Hematopoietic multipotent progenitor cell treated with erythropoietin and hydrocortisone succinate and interleukin-3 and kit ligand, for 17 days (in vitro differentiated cells): Measurements from ENCODE around the gene CFAP45.
A peak's percentile ranks its signal among the peaks of the same experiment; 100 is the strongest.

Experiments used
- DNase-seq: peaks from one replicate; pipeline ENCODE4 v3.0.0-alpha.2; 2015; ENCODE audit warnings: low spot score

Gene CFAP45, protein sequence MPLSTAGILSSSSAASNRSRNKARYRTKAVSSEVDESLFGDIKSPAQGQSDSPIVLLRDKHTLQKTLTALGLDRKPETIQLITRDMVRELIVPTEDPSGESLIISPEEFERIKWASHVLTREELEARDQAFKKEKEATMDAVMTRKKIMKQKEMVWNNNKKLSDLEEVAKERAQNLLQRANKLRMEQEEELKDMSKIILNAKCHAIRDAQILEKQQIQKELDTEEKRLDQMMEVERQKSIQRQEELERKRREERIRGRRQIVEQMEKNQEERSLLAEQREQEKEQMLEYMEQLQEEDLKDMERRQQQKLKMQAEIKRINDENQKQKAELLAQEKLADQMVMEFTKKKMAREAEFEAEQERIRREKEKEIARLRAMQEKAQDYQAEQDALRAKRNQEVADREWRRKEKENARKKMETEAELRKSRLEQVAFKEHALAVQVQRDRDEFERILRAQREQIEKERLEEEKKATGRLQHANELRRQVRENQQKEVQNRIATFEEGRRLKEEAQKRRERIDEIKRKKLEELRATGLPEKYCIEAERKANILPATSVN

GRCh38 chr1:159900086-159900680 lies at the start of gene CFAP45:
Gene CFAP45, minus strand, starts transcription at chr1:159900165. Its CDS starts 67 bp downstream, at chr1:159900098.
- peak; percentile 65 for DNase-seq

- no peak for DNase-seq
These were observed 49.2 kb upstream of the CFAP45 start for GRCh38 chr1:159949123-159949522.

- no peak for DNase-seq
These were observed 48.0 kb upstream of the CFAP45 start for GRCh38 chr1:159947942-159948341.

DNA sequence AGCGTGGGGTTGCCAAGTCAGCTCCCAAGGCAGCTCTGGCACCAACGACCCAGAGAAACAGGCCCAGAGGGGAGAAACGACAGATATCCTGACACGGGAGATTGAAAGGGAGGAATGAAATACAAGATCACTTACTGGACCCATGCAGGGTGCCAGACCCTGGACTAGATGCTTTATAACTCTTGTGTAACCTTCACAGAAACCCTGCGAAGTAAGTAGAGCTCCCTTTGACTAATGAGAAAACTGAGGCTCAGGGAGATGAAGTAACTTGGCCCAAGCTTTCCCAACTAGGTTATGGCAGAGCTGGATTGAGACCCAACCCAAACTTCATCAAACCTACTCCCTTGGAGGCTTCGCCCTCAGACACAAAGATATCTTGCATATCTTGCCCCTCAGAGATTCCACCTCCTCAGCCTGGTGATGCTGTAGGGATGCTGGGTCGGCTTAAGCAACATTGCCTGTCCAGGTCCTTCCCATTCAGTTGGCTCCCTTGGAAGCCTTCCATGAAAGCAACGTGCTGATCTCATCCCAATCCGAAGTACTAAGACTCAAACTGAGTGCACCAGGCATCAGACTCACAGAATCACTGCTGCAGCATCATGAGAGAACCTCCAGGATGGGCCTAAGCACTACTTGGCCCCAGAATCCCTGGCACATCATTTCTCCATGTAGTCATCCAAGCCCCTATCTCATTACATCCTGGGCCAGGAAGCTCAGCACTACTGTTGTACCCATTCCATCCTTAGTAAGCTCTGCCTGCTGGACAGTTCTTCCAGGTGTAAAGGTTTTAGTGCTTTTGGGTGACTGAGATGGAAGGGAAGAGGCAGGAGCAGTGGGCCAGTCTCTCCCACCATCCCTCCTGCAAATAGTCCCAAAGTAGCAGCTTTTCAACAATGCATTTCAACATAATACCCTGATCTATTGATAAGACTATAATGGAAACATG lies 46.5 kb upstream of the CFAP45 start:
- no peak for DNase-seq

GRCh38 chr1:159945483-159946241 lies 45.7 kb upstream of the CFAP45 start, which contains the start of gene IGSF9:
Gene IGSF9, minus strand, starts transcription at chr1:159945613. Its CDS starts 2,159 bp downstream, at chr1:159943454.
- no peak for DNase-seq

DNA sequence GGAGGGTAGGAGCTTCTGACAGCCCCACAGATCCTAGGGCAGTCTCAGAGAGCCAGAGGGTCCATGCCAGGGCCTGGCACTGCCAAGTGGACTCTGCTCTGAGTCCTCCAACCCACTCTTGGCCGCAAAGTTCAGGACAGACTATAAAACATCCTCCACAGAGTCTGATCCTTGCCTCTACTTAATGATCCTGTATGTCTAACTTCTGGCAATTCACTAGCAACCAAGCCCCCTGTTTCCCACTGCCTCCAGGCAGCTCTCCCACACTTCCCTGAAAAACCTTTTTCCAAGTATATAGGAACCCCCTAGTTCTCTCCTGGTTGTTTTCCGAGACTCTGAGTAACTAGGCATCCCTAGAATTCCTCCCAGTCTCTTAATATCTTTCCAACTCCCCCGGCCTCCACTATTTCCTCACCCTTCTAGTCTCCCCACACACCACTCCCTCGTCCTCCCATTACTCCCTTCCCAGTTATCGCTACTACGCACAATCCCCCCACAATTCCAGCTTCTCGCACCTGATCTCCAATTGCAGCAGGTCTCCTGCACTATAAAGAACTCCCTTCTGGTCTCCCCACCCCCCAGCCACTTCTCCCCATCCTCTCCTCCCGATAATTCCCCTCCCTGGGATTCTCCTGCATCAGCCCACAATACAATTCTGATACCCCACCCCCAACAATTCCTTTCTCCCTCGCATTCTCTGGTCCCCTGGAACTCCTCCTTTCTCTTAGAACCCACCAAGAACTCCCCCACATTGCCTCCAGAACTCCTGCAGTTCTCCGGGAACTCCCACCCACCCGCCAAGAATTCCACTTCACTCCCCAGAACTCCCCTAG lies 44.9 kb upstream of the CFAP45 start:
- no peak for DNase-seq

GRCh38 chr1:159943908-159944622 lies 44.1 kb upstream of the CFAP45 start:
- no peak for DNase-seq

- no peak for DNase-seq
These were observed 43.3 kb upstream of the CFAP45 start for GRCh38 chr1:159943278-159943640.

DNA sequence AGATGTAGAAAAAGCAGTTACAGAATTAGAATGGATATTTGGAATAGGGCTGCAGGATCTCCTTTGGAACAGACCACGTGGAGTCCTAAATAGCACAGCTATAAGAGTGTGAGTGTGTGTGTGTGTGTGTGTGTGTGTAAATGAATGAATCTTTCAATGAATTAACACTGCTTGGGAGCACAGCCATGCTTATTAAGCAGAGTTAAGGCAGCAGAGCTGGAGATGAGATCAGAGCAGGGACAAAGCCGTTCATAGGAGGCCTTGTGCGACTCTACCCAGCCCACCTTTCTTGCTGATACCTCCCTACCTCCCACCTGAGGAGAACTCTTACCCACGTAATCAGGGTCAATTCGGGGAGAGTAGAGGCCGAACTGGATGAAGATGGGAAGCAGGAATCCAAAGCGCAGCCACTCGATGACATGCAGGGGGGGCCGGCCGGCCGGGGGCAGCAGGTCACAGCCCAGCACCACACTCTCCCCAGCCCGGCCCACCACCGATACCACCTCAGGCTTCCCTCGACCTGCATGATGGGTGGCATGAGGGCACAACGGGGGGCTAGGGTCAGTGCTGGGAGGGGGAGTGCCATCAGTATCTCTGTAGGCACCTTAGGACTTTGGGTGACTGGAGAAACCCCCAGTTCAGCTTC lies 42.8 kb upstream of the CFAP45 start:
- no peak for DNase-seq

DNA sequence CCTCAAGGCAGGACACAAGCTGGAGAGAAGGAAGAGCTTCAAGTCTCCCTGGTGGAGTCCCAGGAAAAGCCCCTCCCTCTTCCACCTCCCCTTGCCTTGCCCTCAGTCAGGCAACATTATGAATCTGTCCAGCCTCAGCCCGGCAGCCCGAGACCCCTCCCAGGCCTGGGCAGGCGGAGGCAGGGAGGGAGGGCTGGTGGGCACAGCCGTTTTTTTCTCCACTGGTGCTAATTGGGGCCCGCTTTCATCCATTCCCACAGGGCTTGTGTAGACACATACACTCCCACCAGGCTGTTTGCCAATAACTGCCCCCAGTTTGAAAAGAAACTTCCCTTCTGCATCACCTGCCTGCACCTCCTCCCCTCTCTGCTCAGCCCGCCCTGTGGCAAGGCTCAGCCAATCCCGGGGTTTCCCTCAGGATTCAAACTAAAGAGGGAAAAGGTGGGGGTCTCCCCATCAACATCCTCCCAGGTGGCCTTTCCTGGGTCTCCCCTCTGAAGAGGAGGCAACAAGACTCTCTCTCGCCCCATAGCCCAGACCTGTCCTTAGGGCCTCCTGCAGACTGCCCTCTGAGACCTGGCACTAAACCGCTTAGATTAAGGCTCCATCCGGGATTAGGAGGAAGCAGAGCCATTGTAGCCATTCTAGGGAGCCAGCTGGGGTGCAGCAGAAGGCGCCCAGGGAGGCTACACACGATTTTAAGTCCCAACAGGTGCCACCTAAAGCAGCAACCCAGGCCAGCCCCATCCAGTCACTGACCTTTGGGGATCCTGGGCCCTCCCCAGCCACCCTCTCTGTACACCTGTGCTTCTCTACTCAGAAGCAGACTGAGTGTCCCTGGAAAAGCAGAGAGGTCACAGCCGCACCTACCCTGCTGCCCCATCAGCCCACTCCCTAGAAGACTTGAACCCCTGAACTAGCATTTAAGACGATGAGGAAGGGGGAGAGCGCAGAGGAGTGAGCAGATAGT lies 41.9 kb upstream of the CFAP45 start:
- DNase-seq = no peak

- no peak for DNase-seq
These were observed 41.2 kb upstream of the CFAP45 start for GRCh38 chr1:159941141-159941540.

DNA sequence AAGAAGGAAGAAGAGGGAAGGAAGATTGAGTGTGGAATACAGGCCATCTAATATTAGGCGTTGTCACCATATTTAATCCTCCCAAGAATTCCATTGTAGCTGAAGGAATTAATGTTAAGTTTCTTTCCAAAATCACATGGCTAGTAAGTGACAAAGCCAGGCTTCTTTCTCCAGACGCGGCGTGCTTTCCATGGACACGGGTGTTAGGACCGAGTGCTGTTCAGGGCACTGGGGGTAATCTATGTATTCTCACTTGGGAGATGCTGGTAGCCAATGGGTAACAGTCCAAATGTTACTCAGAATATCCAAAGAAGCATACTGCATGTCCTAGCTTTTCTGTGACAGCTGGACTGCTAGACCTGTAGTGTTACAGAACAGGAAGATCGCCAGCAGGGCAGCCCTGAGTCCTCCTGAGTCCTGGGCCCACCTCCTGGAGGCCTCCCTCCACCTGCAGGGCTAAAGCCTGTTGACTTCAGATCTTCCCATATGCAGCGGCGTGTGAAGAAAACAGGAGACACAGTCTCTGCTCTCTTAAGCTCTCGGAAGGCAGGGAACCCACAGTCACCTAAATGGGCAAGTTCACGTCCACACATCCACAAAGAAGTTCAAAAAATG lies 40.1 kb upstream of the CFAP45 start:
- DNase-seq = no peak

- no peak for DNase-seq
These were observed 39.7 kb upstream of the CFAP45 start for GRCh38 chr1:159939678-159940002.

GRCh38 chr1:159938905-159939677 lies 39.1 kb upstream of the CFAP45 start:
- no peak for DNase-seq

GRCh38 chr1:159938211-159938852 lies 38.4 kb upstream of the CFAP45 start:
- no peak for DNase-seq

- DNase-seq = no peak
These were observed 37.2 kb upstream of the CFAP45 start for GRCh38 chr1:159937054-159937750.
